HG02981 (cell line): Measurements from ENCODE around the gene TK1.

Source experiments
- ATAC-seq: cut with Tn5 transposase; IDR thresholded peaks from one replicate; pipeline ENCODE4 v1.9.1; 2021; ENCODE audit warnings: mild to moderate bottlenecking, moderate library complexity; ENCODE audit not compliant: unreplicated experiment

TK1 gene

DNA sequence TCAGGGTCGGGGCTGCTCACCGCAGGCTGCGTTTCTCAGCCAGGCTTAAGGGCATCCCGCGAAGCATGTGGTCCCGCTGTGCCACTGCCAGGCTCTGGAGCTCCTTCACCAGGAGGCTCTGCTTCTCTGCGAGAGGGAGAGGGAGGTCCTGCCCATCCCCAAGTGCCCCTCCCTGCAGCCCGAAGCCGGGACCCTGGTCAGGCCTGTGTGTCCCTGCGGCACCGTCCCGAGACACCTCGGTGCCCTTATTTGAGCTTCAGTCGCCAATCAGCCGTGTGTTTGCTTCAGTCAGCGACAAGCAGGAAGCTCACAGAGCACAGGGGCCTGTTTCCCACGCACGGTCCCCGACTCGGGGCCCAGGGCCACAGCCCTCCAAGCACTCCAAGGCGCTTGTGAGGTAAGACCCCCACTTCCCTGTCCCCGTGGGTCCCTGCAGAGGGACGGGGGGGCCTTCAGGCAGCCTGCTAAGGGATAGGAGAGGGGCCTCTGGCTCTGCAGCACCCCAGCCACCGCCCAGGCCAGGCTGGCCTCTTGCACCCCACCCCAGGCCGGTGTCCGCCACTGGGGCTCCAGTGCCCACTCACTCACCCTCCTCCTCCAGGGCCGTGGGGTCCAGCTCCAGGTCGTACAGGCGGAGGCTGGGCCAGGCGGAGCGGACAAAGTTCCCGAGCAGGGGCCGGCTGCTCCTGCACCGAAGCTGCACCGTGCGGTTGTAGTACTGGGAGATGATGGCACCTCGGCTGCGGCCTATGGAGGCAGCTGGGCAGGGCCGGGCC lies 61.5 kb downstream of the TK1 start:
- no peak for ATAC-seq

DNA sequence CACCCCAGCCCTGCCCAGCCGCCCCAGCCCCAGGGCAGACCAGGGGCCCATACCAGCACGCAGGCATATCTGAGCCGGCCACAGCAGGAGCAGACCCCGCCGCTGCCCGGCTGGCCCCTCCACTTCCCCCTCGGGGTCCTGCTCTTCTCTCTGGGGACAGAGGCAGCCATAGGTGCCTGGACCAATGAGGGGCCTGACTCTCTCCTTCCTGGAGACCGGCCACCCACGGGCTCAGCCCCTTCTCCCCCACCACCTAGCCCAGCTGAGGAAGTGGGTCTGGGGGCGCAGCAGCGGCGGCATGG lies 62.1 kb downstream of the TK1 start:
- no peak for ATAC-seq
